ENCODE data around the gene NUP62. TPM values are rescaled to one million over a fixed set of nuclear protein-coding genes. Genes with fewer than 3 reads are reported as not detected.

Gene NUP62
- 10 to 100 TPM; 37.5 to 65.3 TPM for total RNA-seq

GRCh38 chr19:49929121-49929610, at the start of gene NUP62, which contains the start of gene ATF5:
NUP62 (minus strand) TSS chr19:49929504; CDS start chr19:49909807, 19,697 bp downstream.
ATF5 (plus strand) TSS chr19:49929205; CDS start chr19:49930851, 1,646 bp downstream.

DNA sequence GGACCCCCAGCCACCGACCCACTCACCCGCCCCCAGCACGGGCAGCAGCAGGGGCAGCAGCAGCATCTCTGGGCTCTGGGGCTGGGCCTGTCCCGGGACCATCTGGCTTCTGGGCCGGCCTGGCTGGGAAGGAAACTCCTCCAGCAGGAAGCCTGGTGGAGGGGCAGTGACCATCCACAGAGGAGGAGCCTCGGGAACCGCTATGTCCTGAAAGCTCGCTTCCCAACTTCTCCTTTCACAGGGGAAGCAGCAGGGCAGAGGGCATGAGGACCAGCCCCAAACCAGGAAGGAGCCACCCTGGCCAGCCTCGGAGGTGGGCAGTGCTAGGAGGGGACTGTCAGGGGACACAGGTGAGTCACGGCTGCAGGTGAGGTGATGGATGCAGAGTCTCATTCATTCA, 31.7 kb upstream of the NUP62 start, which contains the start of gene SIGLEC11:
TSS of gene SIGLEC11 (minus strand) at position 193 of the 400 bp plus-strand sequence. CDS start at position 102, 91 bp downstream.

GRCh38 chr19:49896863-49897621, 32.3 kb downstream of the NUP62 start, which contains the start of gene IL4I1:
IL4I1 (minus strand) TSS chr19:49896887; CDS start chr19:49896160, 727 bp downstream.

DNA sequence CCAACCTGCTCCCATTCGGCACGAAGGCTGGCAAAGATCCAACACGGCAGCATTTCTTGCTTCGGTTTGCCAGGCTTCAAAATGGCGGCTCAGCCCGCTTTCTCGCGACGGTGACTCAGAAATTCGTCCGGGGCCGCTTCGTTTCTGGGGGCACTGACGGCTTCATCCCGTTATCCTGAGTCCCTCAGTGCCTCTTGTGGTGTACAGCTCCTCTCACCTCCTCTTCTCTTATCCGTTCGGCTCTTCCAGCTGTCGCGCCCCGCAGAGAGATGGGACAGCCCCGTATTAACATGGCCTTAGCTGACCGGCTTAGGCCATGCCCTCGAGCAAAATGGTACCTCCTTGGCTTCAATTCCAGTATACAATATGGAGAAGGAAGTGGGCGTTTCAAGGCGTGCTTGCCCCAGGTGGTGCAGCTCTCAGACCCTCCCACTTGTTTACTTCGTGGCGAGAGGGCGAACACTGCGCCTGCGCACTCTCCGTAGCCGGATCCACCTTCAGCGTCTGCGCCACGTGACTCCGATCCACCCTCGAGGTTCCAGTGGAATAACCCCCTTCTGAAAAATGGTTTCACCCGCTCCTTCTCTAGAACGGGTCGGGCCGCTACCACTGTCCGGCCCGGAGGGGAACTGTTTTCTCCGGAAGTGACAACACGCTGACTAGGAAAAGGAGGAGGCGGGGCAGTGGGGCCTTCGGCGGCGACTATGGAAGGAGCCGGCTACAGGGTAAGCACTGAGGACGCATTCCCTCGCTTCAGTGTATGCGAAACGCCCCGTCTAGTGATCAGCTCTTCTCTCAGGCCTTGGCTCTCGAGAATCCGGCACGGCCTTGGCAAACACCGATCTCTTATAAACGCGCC, 52.1 kb downstream of the NUP62 start, which contains the start of the genes AKT1S1 and TBC1D17:
TSS of gene AKT1S1 (minus strand) at position 336 of the 859 bp plus-strand sequence. CDS start 4,060 bp downstream, outside the sequence.
TSS of gene TBC1D17 (plus strand) at position 683 of the 859 bp plus-strand sequence. CDS start at position 705, 22 bp downstream.

DNA sequence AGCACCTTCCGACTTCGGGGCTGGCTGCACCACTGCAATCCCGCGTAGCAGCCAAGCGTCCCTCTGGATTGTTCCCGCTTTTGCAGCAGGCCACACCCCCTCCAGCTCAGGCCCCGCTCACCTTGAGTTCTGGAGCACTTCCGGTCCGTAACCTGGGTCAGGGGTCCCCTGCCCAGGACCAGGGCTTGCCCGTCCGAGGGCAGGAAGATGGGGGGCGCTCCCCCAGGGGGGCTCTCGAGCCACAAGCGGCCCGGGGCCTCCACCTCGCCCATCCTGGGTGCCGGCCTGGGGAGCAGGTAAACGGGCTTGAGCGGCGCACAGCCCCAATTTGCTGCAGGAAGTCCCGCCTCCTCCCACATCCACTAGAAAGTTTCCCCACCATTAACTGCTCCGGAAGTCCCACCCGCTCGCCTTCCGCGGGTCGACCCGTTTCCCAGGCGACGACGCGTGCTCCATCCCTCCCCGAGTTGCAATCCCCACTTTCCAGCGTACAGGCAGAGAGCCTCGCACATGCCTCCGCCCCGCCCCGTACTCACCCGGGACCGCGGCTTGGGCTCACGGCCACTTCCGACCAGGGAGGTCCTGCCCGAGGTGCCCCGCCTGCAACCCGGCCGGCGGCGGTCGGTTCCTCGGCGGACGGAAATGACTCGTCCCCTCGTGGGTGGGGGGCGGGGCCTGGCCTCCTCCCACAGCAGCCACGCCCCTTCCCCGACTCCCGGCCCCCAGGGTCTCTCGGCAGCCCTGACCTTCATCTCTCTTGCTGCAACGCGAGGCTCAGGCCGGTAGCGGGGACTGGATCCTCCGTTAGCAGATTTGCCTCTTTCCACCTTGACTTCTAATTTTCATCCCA, 62.1 kb downstream of the NUP62 start, which contains the start of gene PNKP:
TSS of gene PNKP (minus strand) at position 644 of the 850 bp plus-strand sequence. CDS start at position 272, 372 bp downstream.

Other genes starting within 250 kb of the NUP62 start
- under 1 TPM; 0.34 to 1.00 TPM for gene ADM5, start 239.9 kb downstream of the NUP62 start, total RNA-seq
- 1 to 10 TPM; 2.7 to 4.8 TPM for gene CPT1C, start 238.4 kb downstream of the NUP62 start, total RNA-seq
- gene TSKS, start 166.2 kb downstream of the NUP62 start, total RNA-seq, result not detected
- gene AP2A1, start 162.5 kb downstream of the NUP62 start, total RNA-seq, result 10 to 100 TPM; 65.7 to 71.6 TPM
- 10 to 100 TPM; 21.7 to 28.3 TPM for gene FUZ, start 116.2 kb downstream of the NUP62 start, total RNA-seq
- 10 to 100 TPM; 16.9 to 19.0 TPM for gene MED25, start 111.2 kb downstream of the NUP62 start, total RNA-seq
- gene PTOV1, start 78.3 kb downstream of the NUP62 start, total RNA-seq, result 10 to 100 TPM; 37.3 to 44.0 TPM
- 10 to 100 TPM; 44.3 to 45.1 TPM for gene PNKP, start 61.9 kb downstream of the NUP62 start, total RNA-seq
- 1 to 10 TPM; 8.3 to 10.0 TPM for gene AKT1S1, start 52.1 kb downstream of the NUP62 start, total RNA-seq
- gene TBC1D17, start 51.8 kb downstream of the NUP62 start, total RNA-seq, result 10 to 100 TPM; 11.0 to 18.6 TPM
- under 1 TPM; under 0.01 to 1.00 TPM for gene IL4I1, start 32.6 kb downstream of the NUP62 start, total RNA-seq
- gene ATF5, start 299 bp downstream of the NUP62 start, total RNA-seq, result 1 to 10 TPM; 6.7 to 8.6 TPM
- gene SIGLEC11, start 31.7 kb upstream of the NUP62 start, total RNA-seq, result not detected
- 10 to 100 TPM; 29.3 to 37.5 TPM for gene VRK3, start 95.9 kb upstream of the NUP62 start, total RNA-seq
- 1 to 10 TPM; 5.5 to 8.7 TPM for gene ZNF473, start 96.5 kb upstream of the NUP62 start, total RNA-seq
- gene IZUMO2, start 233.8 kb upstream of the NUP62 start, total RNA-seq, result not detected